Ishikawa (cell line): ENCODE results near the gene DCAF7.

ENCODE experiments used
- CEBPB ChIP-seq: IDR thresholded peaks from 2 replicates; pipeline ENCODE4 v1.6.1; 2012
- CREB1 ChIP-seq: IDR thresholded peaks from 2 replicates; pipeline ENCODE4 v1.6.1; 2012; ENCODE audit warnings: low read depth
- EGR1 ChIP-seq: IDR thresholded peaks from 2 replicates; pipeline ENCODE4 v1.6.1; 2012
- EP300 ChIP-seq: IDR thresholded peaks from 2 replicates; pipeline ENCODE4 v1.6.1; 2012; ENCODE audit warnings: borderline replicate concordance
- FOXM1 ChIP-seq: IDR thresholded peaks from 2 replicates; pipeline ENCODE4 v1.6.1; 2012; ENCODE audit warnings: low read depth, borderline replicate concordance
- MAX ChIP-seq: IDR thresholded peaks from 2 replicates; pipeline ENCODE4 v1.6.1; 2012
- NFIC ChIP-seq: IDR thresholded peaks from 2 replicates; pipeline ENCODE4 v1.6.1; 2012
- RAD21 ChIP-seq: IDR thresholded peaks from 2 replicates; pipeline ENCODE4 v1.6.1; 2012; ENCODE audit warnings: low read depth
- TAF1 ChIP-seq: IDR thresholded peaks from 2 replicates; pipeline ENCODE4 v1.6.1; 2012; ENCODE audit warnings: low read depth, mild to moderate bottlenecking
- TCF12 ChIP-seq: IDR thresholded peaks from 2 replicates; pipeline ENCODE4 v1.6.1; 2012; ENCODE audit warnings: low read depth
- TEAD4 ChIP-seq: IDR thresholded peaks from 2 replicates; pipeline ENCODE4 v1.6.1; 2012
- USF1 ChIP-seq: IDR thresholded peaks from 2 replicates; pipeline ENCODE4 v1.6.1; 2012
- YY1 ChIP-seq: IDR thresholded peaks from 2 replicates; pipeline ENCODE4 v1.6.1; 2012; ENCODE audit warnings: low read depth
- ZBTB7A ChIP-seq: IDR thresholded peaks from 2 replicates; pipeline ENCODE4 v1.6.1; 2012; ENCODE audit warnings: low read depth
- TF ChIP-seq, protein P1 (sequence below): IDR thresholded peaks from 2 replicates; pipeline ENCODE4 v1.6.1; 2012; ENCODE audit warnings: low read depth, mild to moderate bottlenecking

DCAF7 gene

GRCh38 chr17:63516910-63517824 lies 33.1 kb upstream of the DCAF7 start:
- TF ChIP-seq USF1 (no peak), FOXM1 (no peak), ZBTB7A (no peak), RAD21 (no peak), EGR1 (no peak), NFIC (no peak), EP300 (no peak)

DNA sequence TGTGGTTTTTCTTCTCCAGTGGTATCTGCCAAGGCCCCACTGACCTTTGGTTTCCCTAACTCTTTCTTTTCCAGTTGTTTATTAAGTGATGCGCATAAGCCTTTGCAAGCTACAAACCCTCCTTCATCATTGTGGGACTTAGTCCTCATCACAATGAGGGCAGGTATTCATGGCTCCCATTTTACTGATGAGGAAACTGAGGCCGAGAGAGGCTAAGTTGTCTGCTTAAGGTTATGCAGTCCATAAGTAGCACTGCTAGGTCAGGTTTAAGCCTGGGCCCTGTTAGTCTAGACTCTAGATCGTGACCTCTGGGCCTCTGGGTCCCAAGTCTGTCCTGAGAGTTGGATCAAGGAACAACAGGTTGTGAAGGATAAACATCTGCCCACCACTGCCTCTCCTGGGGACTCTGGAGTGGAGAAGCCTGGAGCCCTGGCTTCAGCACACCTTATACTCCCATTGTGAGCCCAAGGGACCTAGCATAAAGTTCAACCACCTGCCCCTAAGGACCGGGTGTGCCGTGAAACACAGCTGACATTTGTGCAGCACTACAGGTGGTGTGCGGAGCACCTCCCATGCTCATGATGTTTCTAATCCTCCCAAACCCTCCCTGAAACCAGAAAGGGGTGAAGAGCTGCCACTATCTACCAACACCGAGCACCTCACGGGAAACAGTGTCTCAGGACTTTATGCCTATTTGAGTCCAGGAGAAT lies 32.3 kb upstream of the DCAF7 start:
- TF ChIP-seq CEBPB (no peak), NFIC (no peak), USF1 (no peak), CREB1 (no peak), FOXM1 (no peak), TCF12 (no peak), TEAD4 (no peak), ZBTB7A (no peak), YY1 (no peak), TAF1 (no peak), EP300 (no peak), MAX (no peak), RAD21 (no peak), EGR1 (no peak)
- TF ChIP-seq, protein P1, sequence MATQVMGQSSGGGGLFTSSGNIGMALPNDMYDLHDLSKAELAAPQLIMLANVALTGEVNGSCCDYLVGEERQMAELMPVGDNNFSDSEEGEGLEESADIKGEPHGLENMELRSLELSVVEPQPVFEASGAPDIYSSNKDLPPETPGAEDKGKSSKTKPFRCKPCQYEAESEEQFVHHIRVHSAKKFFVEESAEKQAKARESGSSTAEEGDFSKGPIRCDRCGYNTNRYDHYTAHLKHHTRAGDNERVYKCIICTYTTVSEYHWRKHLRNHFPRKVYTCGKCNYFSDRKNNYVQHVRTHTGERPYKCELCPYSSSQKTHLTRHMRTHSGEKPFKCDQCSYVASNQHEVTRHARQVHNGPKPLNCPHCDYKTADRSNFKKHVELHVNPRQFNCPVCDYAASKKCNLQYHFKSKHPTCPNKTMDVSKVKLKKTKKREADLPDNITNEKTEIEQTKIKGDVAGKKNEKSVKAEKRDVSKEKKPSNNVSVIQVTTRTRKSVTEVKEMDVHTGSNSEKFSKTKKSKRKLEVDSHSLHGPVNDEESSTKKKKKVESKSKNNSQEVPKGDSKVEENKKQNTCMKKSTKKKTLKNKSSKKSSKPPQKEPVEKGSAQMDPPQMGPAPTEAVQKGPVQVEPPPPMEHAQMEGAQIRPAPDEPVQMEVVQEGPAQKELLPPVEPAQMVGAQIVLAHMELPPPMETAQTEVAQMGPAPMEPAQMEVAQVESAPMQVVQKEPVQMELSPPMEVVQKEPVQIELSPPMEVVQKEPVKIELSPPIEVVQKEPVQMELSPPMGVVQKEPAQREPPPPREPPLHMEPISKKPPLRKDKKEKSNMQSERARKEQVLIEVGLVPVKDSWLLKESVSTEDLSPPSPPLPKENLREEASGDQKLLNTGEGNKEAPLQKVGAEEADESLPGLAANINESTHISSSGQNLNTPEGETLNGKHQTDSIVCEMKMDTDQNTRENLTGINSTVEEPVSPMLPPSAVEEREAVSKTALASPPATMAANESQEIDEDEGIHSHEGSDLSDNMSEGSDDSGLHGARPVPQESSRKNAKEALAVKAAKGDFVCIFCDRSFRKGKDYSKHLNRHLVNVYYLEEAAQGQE = no peak

DNA sequence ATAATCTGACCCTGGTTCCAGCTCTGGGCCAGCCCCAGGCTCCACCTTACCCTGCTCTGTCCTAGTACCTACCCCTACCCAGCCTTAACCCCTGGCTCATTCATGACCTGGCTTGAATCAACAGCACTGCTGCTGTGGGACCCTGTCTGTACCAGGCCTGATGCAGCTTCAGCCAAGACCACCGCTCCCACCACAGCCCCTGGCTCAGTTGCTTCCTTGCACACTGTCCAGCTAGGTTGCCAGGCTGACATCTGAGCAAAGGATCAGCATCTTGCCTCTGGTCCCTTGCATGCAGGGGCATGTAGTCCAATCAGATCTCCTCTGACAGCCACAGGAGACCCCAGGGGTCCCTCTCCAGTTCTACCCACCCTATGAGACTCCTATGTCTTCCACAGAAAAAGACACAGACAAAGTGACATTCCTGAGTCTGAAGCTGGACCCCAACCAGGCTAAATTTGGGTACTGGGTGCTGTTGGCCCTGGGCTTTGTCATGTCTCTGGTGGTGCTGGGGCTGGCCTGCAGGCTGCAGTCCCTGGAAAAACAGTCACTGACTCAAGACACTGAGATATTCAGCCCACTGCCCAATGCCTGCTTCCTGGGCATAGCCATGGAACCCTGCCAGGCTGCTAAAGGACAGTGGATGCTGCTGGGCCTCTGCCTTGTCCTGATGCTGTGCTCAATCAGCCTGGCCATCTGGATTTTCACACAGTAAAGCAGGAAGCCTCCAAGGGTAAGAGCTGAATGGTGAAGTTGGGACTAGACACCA lies 31.0 kb upstream of the DCAF7 start:
- TF ChIP-seq CREB1 (no peak), CEBPB (no peak), USF1 (no peak), FOXM1 (no peak), TAF1 (no peak), MAX (no peak), TCF12 (no peak)

DNA sequence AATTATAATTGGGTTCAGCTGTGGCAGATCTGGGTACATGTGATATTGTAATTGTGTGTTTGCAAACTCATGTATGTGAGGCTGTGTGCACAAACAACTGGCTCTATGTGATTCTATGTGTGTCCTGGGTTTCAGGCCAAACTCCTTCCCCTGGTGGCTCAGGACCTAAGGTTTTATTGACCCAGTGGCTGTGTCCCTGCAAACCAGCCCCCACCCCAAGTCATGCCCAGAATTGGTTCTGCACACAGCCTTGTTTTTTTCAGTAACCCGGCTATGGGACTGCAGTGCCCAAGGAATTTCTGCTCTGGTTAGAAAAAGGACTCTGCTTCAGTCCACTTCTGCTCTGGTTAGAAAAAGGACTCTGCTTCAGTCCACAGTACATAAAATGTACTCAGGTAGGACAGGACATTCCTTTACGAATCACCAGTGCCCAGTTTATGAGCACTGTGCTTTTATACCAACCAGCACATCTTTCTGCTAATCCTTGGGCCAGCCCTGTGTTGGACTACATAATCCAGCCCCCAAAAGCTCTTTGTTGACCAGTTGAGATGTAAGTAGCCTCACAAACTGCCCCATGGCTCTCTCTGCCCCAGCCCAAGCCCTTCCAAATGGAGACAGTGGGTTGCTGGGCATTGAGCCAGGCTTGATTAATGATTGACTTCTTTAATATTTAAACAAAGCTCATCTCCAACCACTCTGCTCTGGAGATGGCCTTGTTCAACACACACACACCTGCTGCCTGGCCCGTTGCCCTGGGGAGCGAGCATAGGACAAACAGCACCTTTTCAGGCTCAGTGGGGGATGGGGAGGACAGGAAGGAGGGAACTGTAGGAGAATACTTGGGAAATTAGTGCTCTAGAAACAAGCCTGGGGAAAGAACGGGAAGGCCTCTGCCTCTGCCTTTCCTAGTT lies 30.1 kb upstream of the DCAF7 start:
- no peak for TF ChIP-seq EGR1
- no peak for TF ChIP-seq EP300
- TF ChIP-seq TEAD4 = no peak
- no peak for TF ChIP-seq USF1
- TF ChIP-seq TAF1 = no peak
- no peak for TF ChIP-seq FOXM1
- TF ChIP-seq CREB1 = no peak
- TF ChIP-seq TCF12 = no peak
- no peak for TF ChIP-seq ZBTB7A
- no peak for TF ChIP-seq NFIC
- TF ChIP-seq RAD21 = no peak
- TF ChIP-seq, protein P1 = no peak
